ENCODE measurements around the gene KCTD4. TPM values are rescaled to one million over a fixed set of nuclear protein-coding genes. Genes with fewer than 3 reads are reported as not detected.

The KCTD4 gene
- total and polyA plus RNA-seq, 12 donors, result 0.10 TPM; not detected in 11

DNA sequence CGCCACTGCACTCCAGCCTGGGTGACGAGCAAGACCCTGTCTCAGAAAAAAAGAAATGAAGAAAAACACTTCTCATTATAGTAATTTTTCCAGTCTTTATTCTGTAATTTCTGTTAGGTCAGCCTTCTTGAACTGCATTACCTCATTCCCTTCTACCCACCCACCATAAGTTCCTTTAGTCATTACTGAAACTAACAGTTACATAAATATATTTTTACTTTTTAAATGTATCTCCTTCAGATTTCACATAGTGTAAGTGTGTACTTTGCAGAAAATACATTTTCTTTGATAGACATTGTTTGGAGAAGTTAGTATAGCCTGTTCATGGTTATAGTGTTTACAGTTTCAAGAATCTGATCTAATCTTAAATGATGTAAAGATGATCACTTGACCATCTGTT is 31.7 kb upstream of the KCTD4 start:
- Histone ChIP-seq H3K36me3 (replicated peaks in 1 of 2) (no peaks in the 10 kb centered on the region), H3K27me3 (no peaks in the 10 kb centered on the region), H3K9me3 (replicated peaks in 1 of 3) (no peaks in the 10 kb centered on the region), H3K4me1 (replicated peaks in 1 of 2) (peaks cover 0 to 10% of the 10 kb centered on the region in 2 donors), H3K4me3 (no peak overlapping the region), H3K27ac (no peak overlapping the region)
- 94 to 100% (median 99%) methylated on average over 2 of the region's 2 CpGs for WGBS, 4 donors
- no peak for DNase-seq
- intact Hi-C loops (cut with DNase I), result no loop called here
- TF ChIP-seq POLR2A (IDR thresholded peaks at IDR 0.05), result no peak
- TF ChIP-seq, protein P1, sequence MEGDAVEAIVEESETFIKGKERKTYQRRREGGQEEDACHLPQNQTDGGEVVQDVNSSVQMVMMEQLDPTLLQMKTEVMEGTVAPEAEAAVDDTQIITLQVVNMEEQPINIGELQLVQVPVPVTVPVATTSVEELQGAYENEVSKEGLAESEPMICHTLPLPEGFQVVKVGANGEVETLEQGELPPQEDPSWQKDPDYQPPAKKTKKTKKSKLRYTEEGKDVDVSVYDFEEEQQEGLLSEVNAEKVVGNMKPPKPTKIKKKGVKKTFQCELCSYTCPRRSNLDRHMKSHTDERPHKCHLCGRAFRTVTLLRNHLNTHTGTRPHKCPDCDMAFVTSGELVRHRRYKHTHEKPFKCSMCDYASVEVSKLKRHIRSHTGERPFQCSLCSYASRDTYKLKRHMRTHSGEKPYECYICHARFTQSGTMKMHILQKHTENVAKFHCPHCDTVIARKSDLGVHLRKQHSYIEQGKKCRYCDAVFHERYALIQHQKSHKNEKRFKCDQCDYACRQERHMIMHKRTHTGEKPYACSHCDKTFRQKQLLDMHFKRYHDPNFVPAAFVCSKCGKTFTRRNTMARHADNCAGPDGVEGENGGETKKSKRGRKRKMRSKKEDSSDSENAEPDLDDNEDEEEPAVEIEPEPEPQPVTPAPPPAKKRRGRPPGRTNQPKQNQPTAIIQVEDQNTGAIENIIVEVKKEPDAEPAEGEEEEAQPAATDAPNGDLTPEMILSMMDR (IDR thresholded peaks at IDR 0.05), result no peak

DNA sequence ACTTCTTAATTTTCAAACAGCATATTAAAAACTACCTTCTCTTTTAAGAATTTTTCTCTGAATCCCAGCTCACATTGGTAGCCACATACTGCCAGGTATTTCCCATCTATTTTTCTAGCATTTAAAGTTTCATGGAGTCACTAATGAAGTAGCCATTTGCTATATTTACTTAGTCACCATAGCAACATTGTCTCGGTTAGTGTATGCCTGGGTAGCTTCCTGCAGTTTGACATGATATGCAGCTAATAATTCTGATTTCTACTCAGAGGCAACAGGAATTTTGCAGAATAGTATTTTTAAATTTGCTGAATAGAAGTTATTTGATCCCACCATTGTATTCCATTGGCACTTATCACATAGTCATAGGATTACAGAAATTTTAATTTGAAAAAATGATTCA is 30.9 kb upstream of the KCTD4 start:
- intact Hi-C loops (cut with DNase I), result no loop called here
- WGBS, 4 donors, result 22 to 43% (median 33%) methylated on average over 1 of the region's 1 CpG
- H3K27me3 ChIP-seq, result no peaks in the 10 kb centered on the region
- H3K4me3 ChIP-seq, result no peak overlapping the region
- TF ChIP-seq POLR2A (IDR thresholded peaks at IDR 0.05), result no peak
- TF ChIP-seq, protein P1 (IDR thresholded peaks at IDR 0.05), result no peak
- peaks cover 0 to 10% of the 10 kb centered on the region in 2 donors for H3K4me1 ChIP-seq (replicated peaks in 1 of 2)
- DNase-seq, result no peak
- no peak overlapping the region for H3K27ac ChIP-seq
- no peaks in the 10 kb centered on the region for H3K9me3 ChIP-seq (replicated peaks in 1 of 3)
- H3K36me3 ChIP-seq (replicated peaks in 1 of 2), result no peaks in the 10 kb centered on the region

DNA sequence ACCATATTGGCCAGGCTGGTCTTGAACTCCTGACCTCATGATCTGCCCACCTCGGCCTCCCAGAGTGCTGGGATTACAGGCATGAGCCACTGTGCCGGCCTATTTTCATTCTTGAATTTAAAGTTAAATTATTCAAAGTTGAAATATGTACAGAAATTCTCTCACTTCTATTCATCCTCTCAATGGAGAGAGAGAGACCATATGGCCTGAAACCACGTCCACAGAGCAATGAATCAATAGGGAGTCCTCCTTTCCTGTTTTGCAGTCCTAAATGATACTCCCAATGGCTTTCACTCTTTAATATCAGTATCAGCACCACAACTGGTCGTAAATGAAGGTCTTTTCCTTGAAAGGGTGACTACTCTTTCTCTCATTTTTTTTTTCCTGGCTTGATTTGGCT is 30.5 kb upstream of the KCTD4 start:
- no peak overlapping the region for H3K27ac ChIP-seq
- H3K4me1 ChIP-seq (replicated peaks in 1 of 2), result peaks cover 0 to 10% of the 10 kb centered on the region in 2 donors
- no peak for TF ChIP-seq POLR2A (IDR thresholded peaks at IDR 0.05)
- TF ChIP-seq, protein P1 (IDR thresholded peaks at IDR 0.05), result no peak
- DNase-seq, result no peak
- no peaks in the 10 kb centered on the region for H3K9me3 ChIP-seq (replicated peaks in 1 of 3)
- no peak overlapping the region for H3K4me3 ChIP-seq
- no peaks in the 10 kb centered on the region for H3K27me3 ChIP-seq
- no peaks in the 10 kb centered on the region for H3K36me3 ChIP-seq (replicated peaks in 1 of 2)
- intact Hi-C loops (cut with DNase I), result no loop called here
- WGBS, 4 donors, result 79 to 81% (median 81%) methylated on average over 4 of the region's 4 CpGs

DNA sequence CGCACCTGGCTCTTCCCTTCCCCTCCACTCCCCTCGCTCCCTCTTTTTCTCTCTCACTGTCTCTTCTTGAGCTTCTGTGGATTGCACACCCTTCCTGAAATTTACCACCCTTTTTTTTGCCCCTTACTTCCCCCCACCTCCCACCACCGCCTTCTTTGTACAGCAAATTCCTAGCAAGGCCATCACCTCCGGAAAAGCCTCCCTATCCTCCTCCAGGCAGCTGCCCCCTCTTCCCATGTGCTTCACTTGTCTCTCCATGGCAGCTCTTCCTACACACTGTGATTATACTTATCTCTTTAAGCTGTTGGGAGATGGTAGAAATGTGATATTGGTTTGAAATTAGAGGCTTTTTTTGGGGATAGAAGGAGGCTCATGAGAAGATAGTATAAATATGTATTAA is 28.3 kb upstream of the KCTD4 start:
- no peaks in the 10 kb centered on the region for H3K9me3 ChIP-seq (replicated peaks in 1 of 3)
- H3K36me3 ChIP-seq (replicated peaks in 1 of 2), result no peaks in the 10 kb centered on the region
- no peak for TF ChIP-seq POLR2A (IDR thresholded peaks at IDR 0.05)
- TF ChIP-seq, protein P1 (IDR thresholded peaks at IDR 0.05), result no peak
- intact Hi-C loops (cut with DNase I), result no loop called here
- DNase-seq, result no peak
- WGBS, 4 donors, result 91 to 96% (median 93%) methylated on average over 4 of the region's 4 CpGs
- H3K27ac ChIP-seq, result no peak overlapping the region
- H3K27me3 ChIP-seq, result no peaks in the 10 kb centered on the region
- peaks cover 10 to 25% of the 10 kb centered on the region in 2 donors for H3K4me1 ChIP-seq (replicated peaks in 1 of 2)
- no peak overlapping the region for H3K4me3 ChIP-seq
